Ovary (tissue), 9 donors: ENCODE results near the gene ZNF33A. TPM values are rescaled to one million over a fixed set of nuclear protein-coding genes. Genes with fewer than 3 reads are reported as not detected.
"Not testable (repeated sequence)": the region's sequence is repeated elsewhere in the genome, so short reads cannot be mapped to it uniquely, and the experiment has no call there.

Experiments used
- DNase-seq, 5 donors: peaks; one replicate each; pipeline ENCODE4 v3.0.0-alpha.2; 2019 to 2020
- H3K27ac ChIP-seq, 2 donors: fragments of 200-600 bp; one replicate each; pipeline versions ENCODE4 v1.5.1 to v1.8.0; 2019 to 2022
- H3K27me3 ChIP-seq: fragments of 200-600 bp; one replicate; pipeline ENCODE4 v1.8.0; 2022
- H3K36me3 ChIP-seq: fragments of 200-600 bp; sonication (generic); one replicate; pipeline ENCODE4 v1.5.1; 2019
- H3K4me1 ChIP-seq: one replicate; pipeline ENCODE4 v1.8.1; 2013; ENCODE audit warnings: mild to moderate bottlenecking, moderate library complexity; ENCODE audit not compliant: insufficient read depth
- H3K4me3 ChIP-seq: fragments of 200-600 bp; sonication (generic); one replicate; pipeline ENCODE4 v1.5.1; 2017
- H3K9me3 ChIP-seq, 2 donors: fragments of 200-600 bp in 1 of 2; sonication (generic) in 1 of 2; one replicate each; pipeline versions ENCODE4 v1.5.1 to v1.8.1; 2013 to 2019; ENCODE audit warnings: mild to moderate bottlenecking in 1 of 2, moderate library complexity in 1 of 2
- EP300 ChIP-seq: sonication (generic); formaldehyde crosslinking; IDR thresholded peaks from one replicate; pipeline ENCODE4 v1.6.1; 2017; ENCODE audit warnings: antibody characterized with exemption
- POLR2A ChIP-seq: fragments of 450-650 bp; IDR thresholded peaks from one replicate; pipeline ENCODE4 v1.6.1; 2017; ENCODE audit warnings: antibody characterized with exemption, mild to moderate bottlenecking, moderate library complexity
- WGBS, 3 donors: extraction: QIAGEN DNeasy Blood & Tissue Kit in 1 of 3; methylation state at CpG; one replicate each; pipeline versions ENCODE4 v1.1.5 to v1.1.7; 2013 to 2017; 5-methylcytosine and 5-hydroxymethylcytosine counted together
- intact Hi-C, 4 donors: fragments of 100-400 bp; cut with DNase I; formaldehyde crosslinking; loops; one replicate each; pipeline versions ENCODE4 v1.11.0 to v1.15.1; 2022 to 2023
- polyA plus RNA-seq, 2 donors: library from polyadenylated mRNA; stranded (reverse); fragments of 200-250 nt in 1 of 2; fragments of 350-450 nt in 1 of 2; fragmentation: Illumina TruSeq in 1 of 2; extraction: RNeasy Lipid Tissue Mini Kit (QIAGEN cat#74804) in 1 of 2; gene quantifications; one replicate each; pipeline ENCODE4 v1.2.3, GENCODE V29; 2013 to 2014
- total RNA-seq, 7 donors: library from RNA; depleted of rRNA in 2 of 7; stranded (reverse); fragments of >200 nt in 2 of 7; fragmentation: NEBNext Ultra II Directional in 3 of 7; extraction: Animal tissue kit (Norgen Biotek cat#: 25700) in 3 of 7; gene quantifications; one replicate each; pipeline versions ENCODE4 v1.1.0 to v1.2.4, GENCODE V29; 2016 to 2023
- TF ChIP-seq, protein P1 (sequence below), 3 donors: fragments of 450-650 bp in 2 of 3; fragments of 200-600 bp in 1 of 3; IDR thresholded peaks; one replicate each; pipeline versions ENCODE4 v1.5.1 to v1.8.0; 2016 to 2022; ENCODE audit warnings: antibody characterized with exemption in 3 of 3, mild to moderate bottlenecking in 1 of 3
- donor health status: DM: no; HTN: no; CAD: no; lungs with moderate emphysema.
- donor health status: DM: no; HTN: no; CAD: no.
- donor health status: Bipolar disorder and iron deficiency.
- donor health status: DM: yes; HTN: yes; CAD: no.
- donor health status: DM: no; HTN: no; CAD: no.
- donor health status: DM: yes; HTN: yes; CAD: no.

The ZNF33A gene
- total and polyA plus RNA-seq, 9 donors, result 13.4 to 36.3 (median 28.0) TPM

DNA sequence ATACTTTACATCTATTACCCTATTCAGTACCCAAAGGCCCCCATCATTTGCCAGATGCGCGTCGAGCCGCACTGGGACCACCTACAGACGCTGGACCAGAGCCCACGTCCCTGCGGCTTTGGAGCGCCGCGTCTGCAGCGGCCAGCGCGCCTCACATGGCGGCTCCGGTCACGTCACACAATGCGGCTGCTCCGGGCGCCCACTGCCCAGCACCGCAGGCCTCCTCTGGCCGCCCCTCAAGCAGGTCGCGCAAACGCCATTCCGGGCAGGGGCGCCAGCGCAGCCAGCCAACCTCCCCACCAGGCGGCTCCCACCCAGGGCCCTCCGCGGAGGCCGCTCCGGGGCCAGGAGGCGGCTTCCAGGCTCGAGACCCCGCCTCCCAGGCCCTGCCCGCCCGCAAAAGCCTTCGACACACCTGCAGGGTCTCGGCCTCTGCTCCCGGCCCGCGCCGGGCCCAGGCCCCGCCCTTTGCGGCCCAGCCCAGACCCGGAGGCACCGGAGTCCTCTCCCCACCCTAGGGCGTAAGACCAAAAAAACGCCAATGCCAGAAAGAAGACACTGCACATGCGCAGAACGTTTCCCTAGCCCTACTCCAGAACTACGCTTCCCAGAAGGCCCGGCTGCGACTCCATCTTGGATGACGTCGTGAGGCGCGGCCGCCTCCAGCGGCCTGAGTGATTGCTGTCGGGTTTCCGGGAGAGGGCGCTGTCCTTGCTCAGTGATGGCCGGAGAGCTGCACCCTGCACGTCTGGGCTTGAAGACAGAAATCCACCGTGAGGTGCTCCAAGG is 34.2 kb upstream of the ZNF33A start, which contains the start of gene ZNF25:
TSS of gene ZNF25 (minus strand) at position 557 of the 789 bp plus-strand sequence. CDS start 4,925 bp downstream, outside the sequence.
- intact Hi-C loops, result loop anchor here in 2 of 4 donors (10.0 kb wide), 2 partner anchors 119 to 121 kb away; partner anchors contain the start of genes ZNF248 (in 2 of the 2) and ZNF37A (in 1 of the 2)
- TF ChIP-seq EP300 (no peak), POLR2A (peak; percentile 84)
- TF ChIP-seq, protein P1, sequence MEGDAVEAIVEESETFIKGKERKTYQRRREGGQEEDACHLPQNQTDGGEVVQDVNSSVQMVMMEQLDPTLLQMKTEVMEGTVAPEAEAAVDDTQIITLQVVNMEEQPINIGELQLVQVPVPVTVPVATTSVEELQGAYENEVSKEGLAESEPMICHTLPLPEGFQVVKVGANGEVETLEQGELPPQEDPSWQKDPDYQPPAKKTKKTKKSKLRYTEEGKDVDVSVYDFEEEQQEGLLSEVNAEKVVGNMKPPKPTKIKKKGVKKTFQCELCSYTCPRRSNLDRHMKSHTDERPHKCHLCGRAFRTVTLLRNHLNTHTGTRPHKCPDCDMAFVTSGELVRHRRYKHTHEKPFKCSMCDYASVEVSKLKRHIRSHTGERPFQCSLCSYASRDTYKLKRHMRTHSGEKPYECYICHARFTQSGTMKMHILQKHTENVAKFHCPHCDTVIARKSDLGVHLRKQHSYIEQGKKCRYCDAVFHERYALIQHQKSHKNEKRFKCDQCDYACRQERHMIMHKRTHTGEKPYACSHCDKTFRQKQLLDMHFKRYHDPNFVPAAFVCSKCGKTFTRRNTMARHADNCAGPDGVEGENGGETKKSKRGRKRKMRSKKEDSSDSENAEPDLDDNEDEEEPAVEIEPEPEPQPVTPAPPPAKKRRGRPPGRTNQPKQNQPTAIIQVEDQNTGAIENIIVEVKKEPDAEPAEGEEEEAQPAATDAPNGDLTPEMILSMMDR (IDR thresholded peaks at IDR 0.05), result peak; percentile 81 to 94 (median 84)
- peak within 1 kb of the TSS; percentile 92 to 95 for H3K27ac ChIP-seq
- H3K27me3 ChIP-seq, result no peaks in the 10 kb centered on the region
- no peaks in the 10 kb centered on the region for H3K36me3 ChIP-seq
- H3K9me3 ChIP-seq, result no peaks in the 10 kb centered on the region
- H3K4me1 ChIP-seq, result no peaks in the 10 kb centered on the region
- WGBS, 3 donors, result 0 to 1% (median 1%) methylated on average over 53 to 66 of the region's 66 CpGs
- DNase-seq, result peak; percentile 97 to 99 (median 98)
- H3K4me3 ChIP-seq, result peak within 1 kb of the TSS; percentile 86

DNA sequence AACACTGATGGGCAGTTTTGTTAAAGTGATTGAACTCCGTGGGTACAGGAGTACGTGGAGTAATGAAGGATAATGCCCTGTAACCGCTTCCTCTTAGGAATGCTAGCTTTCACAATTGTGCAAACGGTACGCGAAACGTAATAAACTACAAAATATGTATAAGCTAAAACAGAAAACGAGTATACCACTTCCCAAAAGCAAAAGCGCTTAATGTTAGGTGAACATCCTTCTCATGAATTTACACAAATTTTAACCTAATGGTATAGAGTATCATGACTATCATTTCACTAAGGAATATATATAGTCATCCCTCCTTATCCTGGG is 33.6 kb upstream of the ZNF33A start:
- 3 to 9% (median 5%) methylated on average over 9 of the region's 9 CpGs for WGBS, 3 donors
- TF ChIP-seq EP300 (no peak), POLR2A (no peak)
- TF ChIP-seq, protein P1 (IDR thresholded peaks at IDR 0.05), result no peak
- peak overlapping the region; percentile 86 for H3K4me3 ChIP-seq
- intact Hi-C loops, result loop anchor here in 2 of 4 donors (10.0 kb wide), 2 partner anchors 118 to 122 kb away; partner anchors contain the start of genes ZNF248 (in 2 of the 2) and ZNF37A (in 1 of the 2)
- H3K9me3 ChIP-seq, result no peaks in the 10 kb centered on the region
- no peaks in the 10 kb centered on the region for H3K27me3 ChIP-seq
- no peak for DNase-seq
- H3K4me1 ChIP-seq, result no peaks in the 10 kb centered on the region
- H3K36me3 ChIP-seq, result no peaks in the 10 kb centered on the region
- no peak overlapping the region for H3K27ac ChIP-seq

DNA sequence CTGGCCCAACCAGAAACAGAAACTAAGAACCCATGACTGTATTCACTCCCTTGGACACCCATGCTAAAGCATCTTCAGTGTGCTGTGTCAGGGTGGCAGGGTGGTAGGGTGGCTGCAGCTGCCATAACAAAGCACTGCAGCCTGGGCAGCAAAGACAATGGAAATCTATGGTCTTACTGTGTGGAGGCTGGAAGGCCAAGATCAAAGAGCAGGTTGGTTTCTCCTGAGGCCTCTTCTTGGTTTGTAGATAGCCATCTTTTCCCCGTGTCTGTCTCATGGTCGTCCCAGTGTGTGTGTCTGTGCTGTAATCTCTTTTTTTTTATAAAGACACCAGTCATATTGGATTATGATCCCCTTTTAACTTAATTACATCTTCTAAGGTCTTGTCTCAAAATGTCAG is 18.8 kb upstream of the ZNF33A start:
- DNase-seq, result no peak
- Histone ChIP-seq H3K27ac (no peak overlapping the region), H3K4me3 (no peak overlapping the region), H3K4me1 (no peaks in the 10 kb centered on the region), H3K27me3 (no peaks in the 10 kb centered on the region), H3K9me3 (no peaks in the 10 kb centered on the region), H3K36me3 (no peaks in the 10 kb centered on the region)
- WGBS, 3 donors, result 71 to 87% (median 79%) methylated on average over 2 of the region's 2 CpGs
- no peak for TF ChIP-seq EP300
- no peak for TF ChIP-seq POLR2A
- TF ChIP-seq, protein P1 (IDR thresholded peaks at IDR 0.05), result no peak
- intact Hi-C loops, result no loop called here

DNA sequence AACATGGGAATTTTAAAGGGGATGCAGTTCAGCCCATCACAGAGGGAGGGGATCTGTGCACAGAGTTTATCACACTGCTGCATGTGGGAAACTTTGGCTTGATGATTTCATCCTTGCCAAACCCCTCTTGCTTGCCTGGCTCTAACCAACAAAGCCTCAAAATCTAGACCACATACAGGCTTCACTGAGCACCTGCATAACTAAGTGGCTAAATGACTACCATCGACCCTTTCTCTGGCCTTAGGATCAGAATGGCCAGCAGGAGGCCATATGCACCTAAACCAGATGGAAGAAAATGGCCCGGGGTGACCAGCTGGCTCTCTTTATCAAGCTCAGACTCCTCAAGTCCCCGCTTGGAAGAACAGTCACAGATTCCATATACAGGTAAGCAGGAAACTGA is 18.4 kb upstream of the ZNF33A start:
- no peak for DNase-seq
- TF ChIP-seq, protein P1 (IDR thresholded peaks at IDR 0.05), result no peak
- TF ChIP-seq EP300 (no peak), POLR2A (no peak)
- H3K36me3 ChIP-seq, result no peaks in the 10 kb centered on the region
- no peaks in the 10 kb centered on the region for H3K4me1 ChIP-seq
- intact Hi-C loops, result no loop called here
- no peaks in the 10 kb centered on the region for H3K9me3 ChIP-seq
- 69 to 76% (median 71%) methylated on average over 3 of the region's 3 CpGs for WGBS, 3 donors
- H3K27me3 ChIP-seq, result no peaks in the 10 kb centered on the region
- H3K27ac ChIP-seq, result no peak overlapping the region
- H3K4me3 ChIP-seq, result no peak overlapping the region

DNA sequence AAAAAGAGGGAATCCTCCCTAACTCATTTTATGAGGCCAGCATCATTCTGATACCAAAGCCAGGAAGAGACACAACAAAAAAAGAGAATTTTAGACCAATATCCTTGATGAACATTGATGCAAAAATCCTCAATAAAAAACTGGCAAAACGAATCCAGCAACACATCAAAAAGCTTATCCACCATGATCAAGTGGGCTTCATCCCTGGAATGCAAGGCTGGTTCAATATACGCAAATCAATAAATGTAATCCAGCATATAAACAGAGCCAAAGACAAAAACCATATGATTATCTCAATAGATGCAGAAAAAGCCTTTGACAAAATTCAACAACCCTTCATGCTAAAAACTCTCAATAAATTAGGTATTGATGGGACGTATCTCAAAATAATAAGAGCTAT is 11.6 kb upstream of the ZNF33A start:
- H3K27ac ChIP-seq, H3K4me1 ChIP-seq, H3K36me3 ChIP-seq, H3K27me3 ChIP-seq, H3K9me3 ChIP-seq, intact Hi-C loops, H3K4me3 ChIP-seq, DNase-seq: not testable (repeated sequence)
- WGBS, 3 donors, result 66 to 81% (median 71%) methylated on average over 2 to 3 of the region's 3 CpGs

DNA sequence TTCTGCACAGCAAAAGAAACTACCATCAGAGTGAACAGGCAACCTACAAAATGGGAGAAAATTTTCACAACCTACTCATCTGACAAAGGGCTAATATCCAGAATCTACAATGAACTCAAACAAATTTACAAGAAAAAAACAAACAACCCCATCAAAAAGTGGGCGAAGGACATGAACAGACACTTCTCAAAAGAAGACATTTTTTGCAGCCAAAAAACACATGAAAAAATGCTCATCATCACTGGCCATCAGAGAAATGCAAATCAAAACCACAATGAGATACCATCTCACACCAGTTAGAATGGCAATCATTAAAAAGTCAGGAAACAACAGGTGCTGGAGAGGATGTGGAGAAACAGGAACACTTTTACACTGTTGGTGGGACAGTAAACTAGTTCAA is 10.0 kb upstream of the ZNF33A start:
- H3K27ac ChIP-seq, intact Hi-C loops, H3K9me3 ChIP-seq, H3K4me1 ChIP-seq, H3K27me3 ChIP-seq, DNase-seq, H3K36me3 ChIP-seq, H3K4me3 ChIP-seq: not testable (repeated sequence)
- WGBS, 3 donors, result 85 to 100% (median 100%) methylated on average over 1 of the region's 1 CpG
